Central memory CD8-positive, alpha-beta T cell (primary cell): ENCODE data around the gene GABRB1.
"Not testable (repeated sequence)": the region's sequence is repeated elsewhere in the genome, so short reads cannot be mapped to it uniquely, and the experiment has no call there.

Experiments used
- ATAC-seq: fragments of 150-1000 bp; cut with Tn5 transposase; replicated peaks from 2 replicates; pipeline ENCODE4 v1.10.0; 2022; ENCODE audit warnings: mild to moderate bottlenecking, moderate FRiP score, moderate number of reproducible peaks; ENCODE audit not compliant: poor library complexity, severe bottlenecking; ENCODE audit errors: extremely low read depth
- DNase-seq, 2 donors: peaks; one replicate each; pipeline ENCODE4 v3.0.0; 2021; ENCODE audit warnings: low spot score in 2 of 2
- H3K27ac Mint-ChIP-seq: one replicate; pipeline ENCODE4 v1.8.0; 2022; ENCODE audit warnings: low read depth, mild to moderate bottlenecking, moderate library complexity, mixed read lengths
- H3K27me3 Mint-ChIP-seq: one replicate; pipeline ENCODE4 v1.8.0; 2022; ENCODE audit warnings: mixed read lengths
- H3K36me3 Mint-ChIP-seq: one replicate; pipeline ENCODE4 v1.8.0; 2022; ENCODE audit warnings: mild to moderate bottlenecking, moderate library complexity, mixed read lengths; ENCODE audit not compliant: insufficient read depth
- H3K4me1 Mint-ChIP-seq: one replicate; pipeline ENCODE4 v1.8.0; 2022; ENCODE audit warnings: mixed read lengths
- H3K4me3 Mint-ChIP-seq: one replicate; pipeline ENCODE4 v1.8.0; 2022; ENCODE audit warnings: mild to moderate bottlenecking, moderate library complexity, mixed read lengths
- H3K9me3 Mint-ChIP-seq: one replicate; pipeline ENCODE4 v1.8.0; 2022; ENCODE audit warnings: mixed read lengths

The GABRB1 gene

GRCh38 chr4:47372561-47372960, 341.2 kb downstream of the GABRB1 start:
- Mint-ChIP-seq H3K36me3 (no peaks in the 10 kb centered on the region), H3K9me3 (no peaks in the 10 kb centered on the region), H3K4me1 (no peaks in the 10 kb centered on the region), H3K27me3 (peaks cover 26% of the 10 kb centered on the region), H3K4me3 (no peak overlapping the region), H3K27ac (no peak overlapping the region)
- no peak for ATAC-seq
- DNase-seq = no peak

GRCh38 chr4:47373174-47373573, 341.8 kb downstream of the GABRB1 start:
- ATAC-seq = no peak
- peaks cover 26% of the 10 kb centered on the region for H3K27me3 Mint-ChIP-seq
- H3K9me3 Mint-ChIP-seq = no peaks in the 10 kb centered on the region
- H3K36me3 Mint-ChIP-seq = no peaks in the 10 kb centered on the region
- no peak overlapping the region for H3K27ac Mint-ChIP-seq
- H3K4me3 Mint-ChIP-seq = no peak overlapping the region
- DNase-seq = no peak
- no peaks in the 10 kb centered on the region for H3K4me1 Mint-ChIP-seq

- peaks cover 26% of the 10 kb centered on the region for H3K27me3 Mint-ChIP-seq
- no peaks in the 10 kb centered on the region for H3K4me1 Mint-ChIP-seq
- DNase-seq (no peak), ATAC-seq (no peak)
- no peak overlapping the region for H3K4me3 Mint-ChIP-seq
- no peak overlapping the region for H3K27ac Mint-ChIP-seq
- H3K9me3 Mint-ChIP-seq = no peaks in the 10 kb centered on the region
- no peaks in the 10 kb centered on the region for H3K36me3 Mint-ChIP-seq
Measured at GRCh38 chr4:47373709-47374108, 342.3 kb downstream of the GABRB1 start.

- no peak for ATAC-seq
- Mint-ChIP-seq H3K36me3 (no peaks in the 10 kb centered on the region), H3K9me3 (no peaks in the 10 kb centered on the region), H3K27ac (no peak overlapping the region), H3K4me3 (no peak overlapping the region), H3K4me1 (no peaks in the 10 kb centered on the region), H3K27me3 (peaks cover 26% of the 10 kb centered on the region)
- DNase-seq = no peak
Measured at GRCh38 chr4:47374477-47374876, 343.1 kb downstream of the GABRB1 start.

- H3K36me3 Mint-ChIP-seq, DNase-seq, ATAC-seq, H3K4me1 Mint-ChIP-seq, H3K27ac Mint-ChIP-seq, H3K4me3 Mint-ChIP-seq, H3K9me3 Mint-ChIP-seq, H3K27me3 Mint-ChIP-seq: not testable (repeated sequence)
Measured at GRCh38 chr4:47378021-47378530, 346.7 kb downstream of the GABRB1 start.

- no peaks in the 10 kb centered on the region for H3K36me3 Mint-ChIP-seq
- DNase-seq (no peak), ATAC-seq (no peak)
- H3K9me3 Mint-ChIP-seq = no peaks in the 10 kb centered on the region
- H3K4me1 Mint-ChIP-seq = no peaks in the 10 kb centered on the region
- H3K4me3 Mint-ChIP-seq = no peak overlapping the region
- peaks cover 14% of the 10 kb centered on the region for H3K27me3 Mint-ChIP-seq
- no peak overlapping the region for H3K27ac Mint-ChIP-seq
Measured at GRCh38 chr4:47381172-47381571, 349.8 kb downstream of the GABRB1 start.

- H3K36me3 Mint-ChIP-seq = no peaks in the 10 kb centered on the region
- DNase-seq = no peak
- peaks cover 17% of the 10 kb centered on the region for H3K27me3 Mint-ChIP-seq
Measured at GRCh38 chr4:47382846-47383360, 351.5 kb downstream of the GABRB1 start.

GRCh38 chr4:47383829-47384427, 352.6 kb downstream of the GABRB1 start:
- H3K4me3 Mint-ChIP-seq = no peak overlapping the region
- H3K9me3 Mint-ChIP-seq = no peaks in the 10 kb centered on the region
- no peak for DNase-seq
- no peak for ATAC-seq
- H3K4me1 Mint-ChIP-seq = no peaks in the 10 kb centered on the region
- no peak overlapping the region for H3K27ac Mint-ChIP-seq
- H3K36me3 Mint-ChIP-seq = no peaks in the 10 kb centered on the region
- H3K27me3 Mint-ChIP-seq = peaks cover 17% of the 10 kb centered on the region

More at GRCh38 chr4:47382846-47383360, 351.5 kb downstream of the GABRB1 start:
- H3K4me3 Mint-ChIP-seq = no peak overlapping the region
- no peak overlapping the region for H3K27ac Mint-ChIP-seq
- no peaks in the 10 kb centered on the region for H3K9me3 Mint-ChIP-seq
- no peak for ATAC-seq
- no peaks in the 10 kb centered on the region for H3K4me1 Mint-ChIP-seq

GRCh38 chr4:47386146-47386545, 354.8 kb downstream of the GABRB1 start:
- H3K4me3 Mint-ChIP-seq = no peak overlapping the region
- no peaks in the 10 kb centered on the region for H3K9me3 Mint-ChIP-seq
- no peak overlapping the region for H3K27ac Mint-ChIP-seq
- ATAC-seq = no peak
- no peaks in the 10 kb centered on the region for H3K4me1 Mint-ChIP-seq
- H3K36me3 Mint-ChIP-seq = no peaks in the 10 kb centered on the region
- H3K27me3 Mint-ChIP-seq = peaks cover 17% of the 10 kb centered on the region
- no peak for DNase-seq

GRCh38 chr4:47386561-47387235, 355.3 kb downstream of the GABRB1 start:
- no peaks in the 10 kb centered on the region for H3K9me3 Mint-ChIP-seq
- ATAC-seq (no peak), DNase-seq (no peak)
- H3K4me3 Mint-ChIP-seq = no peak overlapping the region
- H3K27me3 Mint-ChIP-seq = peaks cover 17% of the 10 kb centered on the region
- no peak overlapping the region for H3K27ac Mint-ChIP-seq
- H3K4me1 Mint-ChIP-seq = no peaks in the 10 kb centered on the region
- no peaks in the 10 kb centered on the region for H3K36me3 Mint-ChIP-seq

- Mint-ChIP-seq H3K36me3 (no peaks in the 10 kb centered on the region), H3K4me1 (no peaks in the 10 kb centered on the region), H3K27me3 (peaks cover 9% of the 10 kb centered on the region), H3K27ac (no peak overlapping the region), H3K4me3 (no peak overlapping the region), H3K9me3 (no peaks in the 10 kb centered on the region)
- DNase-seq (no peak), ATAC-seq (no peak)
Measured at GRCh38 chr4:47390428-47391125, 359.2 kb downstream of the GABRB1 start.

GRCh38 chr4:47391256-47391655, 359.9 kb downstream of the GABRB1 start:
- ATAC-seq (no peak), DNase-seq (no peak)
- Mint-ChIP-seq H3K27me3 (peaks cover 2% of the 10 kb centered on the region), H3K4me1 (no peaks in the 10 kb centered on the region), H3K9me3 (no peaks in the 10 kb centered on the region), H3K36me3 (no peaks in the 10 kb centered on the region), H3K27ac (no peak overlapping the region), H3K4me3 (no peak overlapping the region)

- no peak for DNase-seq
- Mint-ChIP-seq H3K27me3 (peaks cover 48% of the 10 kb centered on the region), H3K4me3 (no peak overlapping the region), H3K27ac (no peak overlapping the region), H3K36me3 (no peaks in the 10 kb centered on the region), H3K4me1 (no peaks in the 10 kb centered on the region), H3K9me3 (no peaks in the 10 kb centered on the region)
- ATAC-seq = no peak
Measured at GRCh38 chr4:47406408-47406807, 375.0 kb downstream of the GABRB1 start.
